DOHH2 (cell line): Measurements from ENCODE around the gene KLK11.

Source experiments
- H3F3A ChIP-seq: fragments of 200-600 bp; sonication (generic), shearing (Covaris generic); 2 replicates; pipeline ENCODE4 v1.6.0; 2016; ENCODE audit warnings: antibody characterized with exemption, mild to moderate bottlenecking; ENCODE audit not compliant: control insufficient read depth, insufficient read depth
- H3K27ac ChIP-seq: fragments of 200-600 bp; sonication (generic); 2 replicates; pipeline ENCODE4 v1.5.1; 2014; ENCODE audit warnings: low read depth, mild to moderate bottlenecking, low read length, moderate library complexity
- H3K27me3 ChIP-seq: fragments of 200-600 bp; sonication (generic); 2 replicates; pipeline ENCODE4 v1.6.1; 2014; ENCODE audit warnings: mild to moderate bottlenecking, low read length, mixed read lengths; ENCODE audit not compliant: control insufficient read depth
- H3K36me3 ChIP-seq: fragments of 200-600 bp; sonication (generic); 2 replicates; pipeline ENCODE4 v1.6.1; 2014; ENCODE audit warnings: mild to moderate bottlenecking, low read length, moderate library complexity, mixed read lengths; ENCODE audit not compliant: control insufficient read depth
- H3K4me1 ChIP-seq: fragments of 200-600 bp; sonication (generic); 2 replicates; pipeline ENCODE4 v1.6.1; 2014; ENCODE audit warnings: mild to moderate bottlenecking, low read length, mixed read lengths; ENCODE audit not compliant: control insufficient read depth
- H3K4me2 ChIP-seq: fragments of 200-600 bp; sonication (generic); 2 replicates; pipeline ENCODE4 v1.6.0; 2014; ENCODE audit warnings: mild to moderate bottlenecking, low read length, moderate library complexity
- H3K4me3 ChIP-seq: fragments of 200-600 bp; sonication (generic); 2 replicates; pipeline ENCODE4 v1.5.1; 2014; ENCODE audit warnings: mild to moderate bottlenecking, low read length, mixed read lengths
- H3K79me2 ChIP-seq: fragments of 200-600 bp; sonication (generic); 2 replicates; pipeline ENCODE4 v1.6.1; 2014; ENCODE audit warnings: mild to moderate bottlenecking, low read length, mixed read lengths; ENCODE audit not compliant: control insufficient read depth
- H3K9me2 ChIP-seq: fragments of 200-600 bp; sonication (generic); replicated peaks from 2 replicates; pipeline ENCODE4 v1.6.1; 2014; ENCODE audit warnings: mild to moderate bottlenecking, low read length, mixed read lengths; ENCODE audit not compliant: control insufficient read depth
- H3K9me3 ChIP-seq: fragments of 200-600 bp; sonication (generic); 2 replicates; pipeline ENCODE4 v1.6.1; 2014; ENCODE audit warnings: antibody characterized with exemption, low read length, mixed read lengths; ENCODE audit not compliant: control insufficient read depth, insufficient read depth
- H4K20me1 ChIP-seq: fragments of 200-600 bp; sonication (generic); 2 replicates; pipeline ENCODE4 v1.6.0; 2014; ENCODE audit warnings: low read depth, mild to moderate bottlenecking, antibody characterized with exemption, low read length, moderate library complexity; ENCODE audit not compliant: control insufficient read depth, insufficient read depth
- CTCF ChIP-seq: fragments of 200-600 bp; sonication (generic); IDR thresholded peaks from one replicate; pipeline ENCODE4 v1.5.1; 2014; ENCODE audit warnings: antibody characterized with exemption, mild to moderate bottlenecking, low read depth, low read length; ENCODE audit not compliant: poor library complexity, severe bottlenecking
- EZH2phosphoT487 ChIP-seq: fragments of 200-600 bp; sonication (generic); IDR thresholded peaks from 2 replicates; pipeline ENCODE4 v1.6.1; 2017; ENCODE audit warnings: borderline replicate concordance, mild to moderate bottlenecking, antibody characterized with exemption, low read length, moderate library complexity, mixed read lengths

KLK11 gene

GRCh38 chr19:50979758-50980157 lies 46.7 kb downstream of the KLK11 start:
- Histone ChIP-seq H3K27ac (no peak overlapping the region), H3K9me2 (no peaks in the 10 kb centered on the region), H3K27me3 (no peaks in the 10 kb centered on the region), H3K4me2 (no peak overlapping the region), H3K9me3 (no peaks in the 10 kb centered on the region), H3K4me3 (no peak overlapping the region), H3F3A (no peaks in the 10 kb centered on the region), H3K36me3 (no peaks in the 10 kb centered on the region), H3K4me1 (no peaks in the 10 kb centered on the region), H3K79me2 (no peaks in the 10 kb centered on the region), H4K20me1 (no peaks in the 10 kb centered on the region)
- TF ChIP-seq CTCF (no peak), EZH2phosphoT487 (no peak)

- Histone ChIP-seq H3K79me2 (no peaks in the 10 kb centered on the region), H3K4me2 (no peak overlapping the region)
- TF ChIP-seq EZH2phosphoT487 (no peak), CTCF (no peak)
Observed at GRCh38 chr19:50978772-50979390, 47.5 kb downstream of the KLK11 start.

GRCh38 chr19:50977626-50978025 lies 48.8 kb downstream of the KLK11 start:
- H3K27me3 ChIP-seq, result no peaks in the 10 kb centered on the region
- no peaks in the 10 kb centered on the region for H4K20me1 ChIP-seq
- no peaks in the 10 kb centered on the region for H3K36me3 ChIP-seq
- H3K4me3 ChIP-seq, result no peak overlapping the region
- no peaks in the 10 kb centered on the region for H3K9me2 ChIP-seq
- no peaks in the 10 kb centered on the region for H3K9me3 ChIP-seq
- TF ChIP-seq EZH2phosphoT487 (no peak), CTCF (no peak)
- no peak overlapping the region for H3K27ac ChIP-seq
- H3K79me2 ChIP-seq, result no peaks in the 10 kb centered on the region
- H3K4me1 ChIP-seq, result no peaks in the 10 kb centered on the region
- H3K4me2 ChIP-seq, result no peak overlapping the region
- H3F3A ChIP-seq, result no peaks in the 10 kb centered on the region

More at GRCh38 chr19:50978772-50979390, 47.5 kb downstream of the KLK11 start:
- H3K4me1 ChIP-seq, result no peaks in the 10 kb centered on the region
- no peak overlapping the region for H3K27ac ChIP-seq
- no peaks in the 10 kb centered on the region for H3K36me3 ChIP-seq
- H4K20me1 ChIP-seq, result no peaks in the 10 kb centered on the region
- no peaks in the 10 kb centered on the region for H3F3A ChIP-seq
- no peaks in the 10 kb centered on the region for H3K9me3 ChIP-seq
- H3K9me2 ChIP-seq, result no peaks in the 10 kb centered on the region
- no peaks in the 10 kb centered on the region for H3K27me3 ChIP-seq
- H3K4me3 ChIP-seq, result no peak overlapping the region
